ENCODE results near the gene MAML2.

MAML2 gene

DNA sequence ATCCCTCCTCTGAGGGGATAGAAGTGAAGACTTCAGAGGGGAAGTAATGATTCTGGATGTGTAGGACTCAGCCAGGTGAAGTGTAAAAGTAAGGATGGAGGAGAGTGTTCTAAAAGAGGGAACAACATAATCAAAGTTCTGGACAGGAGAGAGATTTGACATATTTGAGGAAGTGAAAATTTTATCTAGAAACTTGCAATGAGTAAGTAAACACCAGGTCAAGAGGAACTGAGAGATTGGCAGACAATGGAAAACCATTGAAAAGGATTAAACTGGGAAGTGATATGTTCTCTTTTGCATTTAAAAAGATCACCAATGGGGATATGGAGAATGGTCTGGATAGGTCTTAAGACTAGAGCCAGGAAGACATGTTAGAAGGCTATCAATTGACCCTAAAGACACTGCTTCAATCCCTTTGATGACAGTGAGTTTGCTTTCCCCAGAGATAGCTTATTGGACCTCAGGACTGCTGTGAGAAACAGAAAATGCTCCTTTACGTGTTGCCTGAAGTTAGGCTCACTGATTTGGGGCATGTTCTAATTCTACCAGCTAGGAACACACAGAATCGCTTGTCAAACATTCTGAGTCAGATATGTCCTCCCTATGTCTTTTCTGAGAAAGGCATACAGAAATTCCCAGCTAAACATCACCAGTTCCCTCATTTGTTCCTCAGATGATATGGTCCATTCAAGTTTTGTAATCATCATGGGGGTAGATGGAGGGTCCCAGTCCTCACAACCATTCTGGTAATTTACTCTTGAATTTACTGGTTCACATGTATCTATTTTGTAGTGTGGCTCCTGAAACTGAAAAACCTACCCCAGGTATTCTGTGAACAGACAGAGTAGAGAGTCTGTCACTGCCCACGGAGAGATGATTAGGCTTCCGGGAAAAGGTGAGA lies 144.9 kb downstream of the MAML2 start:
- TF ChIP-seq, protein P1, sequence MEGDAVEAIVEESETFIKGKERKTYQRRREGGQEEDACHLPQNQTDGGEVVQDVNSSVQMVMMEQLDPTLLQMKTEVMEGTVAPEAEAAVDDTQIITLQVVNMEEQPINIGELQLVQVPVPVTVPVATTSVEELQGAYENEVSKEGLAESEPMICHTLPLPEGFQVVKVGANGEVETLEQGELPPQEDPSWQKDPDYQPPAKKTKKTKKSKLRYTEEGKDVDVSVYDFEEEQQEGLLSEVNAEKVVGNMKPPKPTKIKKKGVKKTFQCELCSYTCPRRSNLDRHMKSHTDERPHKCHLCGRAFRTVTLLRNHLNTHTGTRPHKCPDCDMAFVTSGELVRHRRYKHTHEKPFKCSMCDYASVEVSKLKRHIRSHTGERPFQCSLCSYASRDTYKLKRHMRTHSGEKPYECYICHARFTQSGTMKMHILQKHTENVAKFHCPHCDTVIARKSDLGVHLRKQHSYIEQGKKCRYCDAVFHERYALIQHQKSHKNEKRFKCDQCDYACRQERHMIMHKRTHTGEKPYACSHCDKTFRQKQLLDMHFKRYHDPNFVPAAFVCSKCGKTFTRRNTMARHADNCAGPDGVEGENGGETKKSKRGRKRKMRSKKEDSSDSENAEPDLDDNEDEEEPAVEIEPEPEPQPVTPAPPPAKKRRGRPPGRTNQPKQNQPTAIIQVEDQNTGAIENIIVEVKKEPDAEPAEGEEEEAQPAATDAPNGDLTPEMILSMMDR (IDR thresholded peaks at IDR 0.05; ENCODE audit: insufficient read depth, low read depth, low read length, missing control alignments) = no peak
- DNase-seq (ENCODE audit: low read depth) = peak; percentile 69
- H3K4me3 ChIP-seq (ENCODE audit: low read depth, low read length) = no peak overlapping the region

DNA sequence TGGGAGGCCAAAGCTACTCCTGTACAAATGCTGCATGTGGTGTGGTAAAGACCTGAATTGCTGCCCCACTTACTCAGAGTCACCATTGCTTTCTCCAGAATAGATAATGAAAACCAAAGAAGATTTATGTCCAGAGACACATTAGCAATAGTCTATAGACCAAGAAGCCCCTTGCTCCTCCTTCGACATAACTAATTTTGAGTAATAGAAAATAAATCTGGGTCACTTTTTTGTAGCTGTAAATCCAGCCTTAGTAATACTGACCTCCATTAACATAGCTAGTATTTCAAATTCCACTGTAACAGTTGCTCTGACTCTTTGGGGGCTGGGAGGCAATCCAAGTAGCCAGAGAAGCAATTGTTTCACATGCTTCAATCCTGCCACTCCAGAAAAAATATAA lies 145.9 kb downstream of the MAML2 start:
- no peak for DNase-seq (ENCODE audit: low read depth)
- H3K4me3 ChIP-seq (ENCODE audit: low read depth, low read length) = no peak overlapping the region
- TF ChIP-seq, protein P1 (IDR thresholded peaks at IDR 0.05; ENCODE audit: insufficient read depth, low read depth, low read length, missing control alignments) = no peak

GRCh38 chr11:96196181-96196662 lies 146.8 kb downstream of the MAML2 start:
- DNase-seq (ENCODE audit: low read depth) = no peak
- no peak overlapping the region for H3K4me3 ChIP-seq (ENCODE audit: low read depth, low read length)
- TF ChIP-seq, protein P1 (IDR thresholded peaks at IDR 0.05; ENCODE audit: insufficient read depth, low read depth, low read length, missing control alignments) = no peak

DNA sequence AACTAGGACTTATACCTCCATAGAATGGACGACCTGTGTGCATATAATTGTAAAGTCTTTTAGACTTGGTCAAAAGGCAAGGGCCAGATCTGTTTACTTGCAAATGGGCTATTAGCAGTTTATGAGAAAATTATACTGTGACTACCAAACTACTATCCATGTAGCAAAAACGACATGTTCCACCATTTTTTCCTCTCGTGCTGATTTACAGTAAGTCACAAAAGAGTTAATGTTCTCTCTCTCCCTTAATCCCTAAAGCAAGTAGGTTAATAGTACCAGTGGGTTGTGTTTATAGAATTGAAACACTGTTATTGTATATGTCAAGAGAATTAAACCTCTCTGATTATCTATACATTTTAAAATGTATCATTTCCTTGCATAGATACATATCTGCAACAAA lies 147.3 kb downstream of the MAML2 start:
- no peak for DNase-seq (ENCODE audit: low read depth)
- TF ChIP-seq, protein P1 (IDR thresholded peaks at IDR 0.05; ENCODE audit: insufficient read depth, low read depth, low read length, missing control alignments) = no peak
- H3K4me3 ChIP-seq (ENCODE audit: low read depth, low read length) = no peak overlapping the region

GRCh38 chr11:96194581-96195374 lies 148.2 kb downstream of the MAML2 start:
- TF ChIP-seq, protein P1 (IDR thresholded peaks at IDR 0.05; ENCODE audit: insufficient read depth, low read depth, low read length, missing control alignments) = no peak
- no peak for DNase-seq (ENCODE audit: low read depth)
- H3K4me3 ChIP-seq (ENCODE audit: low read depth, low read length) = no peak overlapping the region

DNA sequence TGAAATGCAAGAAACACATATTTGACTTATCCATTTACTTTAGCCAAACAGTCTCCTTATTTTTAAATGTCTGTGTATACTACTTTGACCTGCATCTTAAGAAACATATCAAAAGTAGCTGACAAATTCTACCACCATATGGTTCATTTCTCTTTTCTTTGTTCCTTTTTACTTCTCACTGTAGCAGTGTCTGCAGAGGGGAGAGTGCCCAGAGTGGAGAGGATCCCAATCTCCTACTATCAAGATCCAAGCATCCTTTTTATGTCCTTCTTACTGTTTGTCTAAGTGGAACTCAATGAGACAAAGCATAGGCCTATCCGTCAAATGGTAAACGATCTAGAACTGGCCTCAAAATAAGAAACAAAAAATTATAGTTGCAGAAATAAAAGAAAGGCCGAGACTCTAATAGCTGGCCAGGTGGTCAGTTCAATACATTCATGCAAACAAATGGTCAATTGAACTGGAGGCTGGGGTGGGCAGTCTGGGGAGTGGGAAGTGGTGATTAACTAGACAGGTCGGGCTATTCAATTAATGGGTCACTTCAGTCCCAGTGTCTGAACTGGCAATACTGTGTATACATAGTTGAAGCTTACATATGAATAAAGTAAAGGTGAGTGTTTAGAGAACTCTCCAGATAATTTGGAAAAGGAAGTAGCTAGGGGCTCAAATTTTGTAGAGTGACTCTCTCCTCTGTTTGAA lies 149.1 kb downstream of the MAML2 start:
- TF ChIP-seq, protein P1 (IDR thresholded peaks at IDR 0.05; ENCODE audit: insufficient read depth, low read depth, low read length, missing control alignments) = no peak
- no peak overlapping the region for H3K4me3 ChIP-seq (ENCODE audit: low read depth, low read length)
- no peak for DNase-seq (ENCODE audit: low read depth)
